AG10803 (cell line): Measurements from ENCODE around the gene RBPJL.

Experiments used
- DNase-seq: peaks from one replicate; pipeline ENCODE4 v3.0.0; 2010; ENCODE audit warnings: low read depth
- H3K4me3 ChIP-seq: 2 replicates; pipeline ENCODE4 v1.5.1; 2011; ENCODE audit warnings: mild to moderate bottlenecking, low read length, control low read depth
- TF ChIP-seq, protein P1 (sequence below): conservative IDR thresholded peaks from 2 replicates; pipeline ENCODE4 v1.5.1; 2011; ENCODE audit warnings: mild to moderate bottlenecking, low read length, control low read depth, inconsistent platforms

RBPJL gene

DNA sequence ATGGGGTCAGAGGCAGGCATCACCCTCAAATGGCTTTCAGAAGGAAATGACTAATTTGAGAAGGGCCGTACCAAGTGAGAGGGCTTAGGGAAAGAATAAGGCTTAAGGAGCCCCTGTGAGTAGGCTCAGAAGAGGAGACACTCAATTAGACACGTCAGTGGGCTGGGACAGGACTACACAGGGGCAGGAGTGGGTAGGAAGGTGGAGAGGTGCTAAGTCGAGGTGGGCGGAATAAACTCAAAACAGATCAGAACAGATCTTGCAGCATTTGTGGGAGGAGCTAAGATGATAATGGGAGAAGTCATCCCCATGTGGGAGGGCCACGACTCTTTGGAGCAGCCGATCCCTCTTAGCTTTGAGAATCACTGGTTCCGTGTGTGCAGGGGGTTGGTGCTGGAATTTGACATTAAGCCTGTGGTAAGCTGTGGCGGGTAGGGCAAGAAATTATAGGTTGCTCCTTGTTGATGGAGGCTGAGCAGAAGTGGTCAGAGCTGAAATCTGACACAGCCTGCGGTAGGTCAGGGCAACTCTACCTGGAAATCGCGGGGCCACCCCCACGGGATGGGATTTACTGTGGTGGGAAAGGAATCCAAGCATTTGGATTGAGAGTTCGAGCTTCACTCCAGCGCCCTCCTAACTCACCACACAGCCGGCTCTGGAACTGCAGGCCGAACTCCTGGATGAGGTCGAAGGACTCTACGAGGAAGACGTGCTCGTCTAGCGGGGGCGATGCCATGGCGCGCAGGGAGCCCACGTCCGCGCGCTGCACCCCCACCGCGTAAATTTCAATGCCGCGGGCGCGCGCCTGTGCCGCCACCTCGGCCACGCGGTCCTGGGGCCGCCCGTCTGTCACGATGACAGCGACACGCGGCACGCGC lies 2.8 kb upstream of the RBPJL start:
- H3K4me3 ChIP-seq, result no peak overlapping the region
- DNase-seq, result no peak
- TF ChIP-seq, protein P1, sequence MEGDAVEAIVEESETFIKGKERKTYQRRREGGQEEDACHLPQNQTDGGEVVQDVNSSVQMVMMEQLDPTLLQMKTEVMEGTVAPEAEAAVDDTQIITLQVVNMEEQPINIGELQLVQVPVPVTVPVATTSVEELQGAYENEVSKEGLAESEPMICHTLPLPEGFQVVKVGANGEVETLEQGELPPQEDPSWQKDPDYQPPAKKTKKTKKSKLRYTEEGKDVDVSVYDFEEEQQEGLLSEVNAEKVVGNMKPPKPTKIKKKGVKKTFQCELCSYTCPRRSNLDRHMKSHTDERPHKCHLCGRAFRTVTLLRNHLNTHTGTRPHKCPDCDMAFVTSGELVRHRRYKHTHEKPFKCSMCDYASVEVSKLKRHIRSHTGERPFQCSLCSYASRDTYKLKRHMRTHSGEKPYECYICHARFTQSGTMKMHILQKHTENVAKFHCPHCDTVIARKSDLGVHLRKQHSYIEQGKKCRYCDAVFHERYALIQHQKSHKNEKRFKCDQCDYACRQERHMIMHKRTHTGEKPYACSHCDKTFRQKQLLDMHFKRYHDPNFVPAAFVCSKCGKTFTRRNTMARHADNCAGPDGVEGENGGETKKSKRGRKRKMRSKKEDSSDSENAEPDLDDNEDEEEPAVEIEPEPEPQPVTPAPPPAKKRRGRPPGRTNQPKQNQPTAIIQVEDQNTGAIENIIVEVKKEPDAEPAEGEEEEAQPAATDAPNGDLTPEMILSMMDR, result no peak

DNA sequence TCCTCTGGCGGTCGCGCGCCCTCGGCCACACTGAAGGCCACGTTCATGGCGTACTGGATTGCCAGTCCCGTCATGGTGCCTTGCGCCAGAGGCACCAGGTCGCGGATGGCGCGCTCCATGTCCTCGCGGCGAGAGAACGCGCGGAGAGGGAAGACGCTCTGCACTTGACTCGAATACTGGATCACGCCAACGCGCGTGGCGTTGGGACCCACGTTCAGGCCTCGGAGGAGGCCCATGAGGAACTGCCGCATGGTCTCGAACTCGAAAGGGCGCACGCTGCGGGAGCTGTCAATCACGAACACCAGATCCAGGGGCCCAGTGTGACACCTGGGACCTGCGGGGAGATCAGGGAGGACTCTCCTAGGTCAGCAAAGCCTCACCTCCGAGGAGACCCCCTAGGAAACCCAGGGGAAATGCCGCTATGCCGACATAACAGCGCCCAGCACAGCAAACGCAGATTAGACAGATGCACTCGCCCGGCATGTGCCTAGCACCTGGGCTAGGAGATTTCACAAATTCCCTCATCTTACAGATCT lies 2.1 kb upstream of the RBPJL start:
- DNase-seq, result no peak
- TF ChIP-seq, protein P1, result no peak
- H3K4me3 ChIP-seq, result no peak overlapping the region

DNA sequence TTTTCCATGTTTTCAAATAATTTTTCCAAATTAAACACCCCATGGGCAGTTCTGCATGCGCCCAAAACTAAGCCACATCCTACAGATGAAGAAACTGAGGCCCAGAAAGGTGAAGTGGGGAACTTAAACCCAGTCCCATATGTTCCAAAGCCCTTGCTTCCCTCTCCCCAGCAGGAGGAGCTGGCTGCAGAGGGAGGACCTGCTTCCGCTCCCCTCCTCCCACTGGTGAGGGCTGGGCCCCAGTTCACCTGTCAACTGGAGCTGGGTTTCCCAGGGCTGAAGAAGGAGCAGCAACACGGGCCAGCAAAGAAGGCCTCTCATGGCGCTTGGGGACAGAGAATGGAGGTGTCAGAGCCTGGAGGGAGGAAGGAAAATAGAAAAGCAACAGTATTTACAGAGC lies 1.4 kb upstream of the RBPJL start:
- DNase-seq, result no peak
- no peak overlapping the region for H3K4me3 ChIP-seq
- TF ChIP-seq, protein P1, result no peak

DNA sequence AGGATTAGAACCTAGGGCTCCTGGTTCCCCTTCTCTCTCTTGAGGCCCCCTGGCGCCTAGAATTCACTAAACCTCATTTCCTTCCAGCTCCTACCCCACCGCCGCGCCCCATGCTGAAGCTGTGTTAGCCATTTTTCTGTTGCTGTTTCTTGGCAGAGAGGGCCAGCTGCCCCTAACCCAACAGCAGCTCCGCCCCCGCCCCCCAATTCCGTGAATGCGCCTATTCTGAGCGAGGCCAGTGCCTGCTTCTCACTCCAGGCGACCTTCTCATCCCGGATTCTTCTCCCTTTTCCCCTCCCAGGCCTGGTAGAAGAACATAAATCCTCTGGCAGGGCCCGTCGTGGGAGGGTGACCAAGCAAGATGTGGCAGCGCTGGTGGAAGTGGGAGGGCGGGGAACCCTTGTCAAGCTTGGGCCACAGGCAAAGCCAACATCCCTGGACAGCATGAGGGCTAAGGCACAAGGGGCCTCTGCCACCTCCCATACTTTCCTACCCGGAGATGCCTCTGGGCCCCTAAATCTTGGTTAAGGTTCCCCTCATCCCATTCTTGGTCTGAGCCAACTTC lies 518 bp downstream of the RBPJL start:
- DNase-seq, result no peak
- H3K4me3 ChIP-seq, result no peak overlapping the region
- TF ChIP-seq, protein P1, result no peak

DNA sequence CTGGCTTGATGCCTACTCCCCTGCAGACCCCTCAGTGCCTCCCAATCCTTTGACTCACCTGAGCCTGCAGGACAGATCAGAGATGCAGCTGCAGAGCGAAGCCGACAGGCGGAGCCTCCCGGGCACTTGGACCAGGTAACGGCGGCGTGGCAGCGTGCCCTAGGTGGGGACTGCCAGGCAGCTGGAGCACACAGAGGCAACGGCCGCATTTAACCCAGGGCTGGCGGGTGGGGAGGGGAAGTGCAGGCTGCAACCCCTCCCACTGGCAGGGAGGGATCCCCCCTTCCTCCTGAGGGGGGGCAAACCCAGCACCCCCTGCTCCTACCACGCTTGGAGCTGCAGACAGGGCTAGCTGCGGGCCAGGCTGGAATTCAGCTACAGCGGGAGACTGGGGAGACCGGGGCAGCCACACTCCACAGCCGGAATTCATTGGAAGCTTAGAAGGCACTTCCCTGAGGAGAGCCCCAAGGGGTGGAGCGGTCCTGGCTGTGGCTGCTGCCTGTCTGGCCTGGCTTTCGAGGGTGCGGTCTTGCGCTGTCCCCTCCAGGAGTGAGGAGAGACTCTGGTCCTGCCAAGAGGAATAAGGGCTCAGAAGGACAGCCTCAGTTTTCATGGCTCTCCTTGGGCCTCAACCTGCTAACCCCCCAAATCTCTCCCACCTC lies 1.6 kb downstream of the RBPJL start, which contains the start of gene MATN4:
MATN4 (minus strand) TSS at position 183 of the 662 bp plus-strand sequence. CDS start 2,717 bp downstream, outside the sequence.
- no peak for DNase-seq
- TF ChIP-seq, protein P1, result no peak
- no peak within 1 kb of the TSS for H3K4me3 ChIP-seq

DNA sequence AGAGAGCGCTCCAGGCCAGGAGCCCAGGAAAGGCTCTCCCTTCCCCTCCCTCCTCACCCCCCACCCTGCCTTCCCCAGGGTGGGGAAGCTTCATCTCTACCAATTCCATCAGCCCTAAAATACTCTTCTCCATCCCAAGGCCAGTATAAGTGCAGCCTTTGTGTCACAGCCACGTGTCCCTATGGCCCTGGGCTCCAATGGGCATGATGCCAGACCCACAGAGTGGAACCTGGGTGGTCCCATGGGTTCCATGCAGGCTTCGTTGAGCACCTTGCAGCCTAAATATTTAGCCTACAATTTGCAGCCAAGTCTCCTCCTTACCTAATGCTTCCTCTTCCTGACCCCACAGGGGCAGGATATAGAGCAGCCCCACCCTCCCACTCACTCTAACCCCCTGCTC lies 2.4 kb downstream of the RBPJL start:
- DNase-seq, result no peak
- TF ChIP-seq, protein P1, result no peak
- no peak overlapping the region for H3K4me3 ChIP-seq
